Right ventricle myocardium inferior (tissue), 1 donor: Measurements from ENCODE around the gene MACF1. TPM values are rescaled to one million over a fixed set of nuclear protein-coding genes. Genes with fewer than 3 reads are reported as not detected.

Source experiments
- ATAC-seq: fragments of 200-7000 bp; cut with Tn5 transposase; one replicate; pipeline ENCODE4 v1.9.1; 2020; ENCODE audit warnings: mild to moderate bottlenecking, moderate library complexity
- DNase-seq: peaks from one replicate; pipeline ENCODE4 v3.0.0; 2021; ENCODE audit errors: missing footprints
- intact Hi-C: fragments of 100-400 bp; cut with DNase I; formaldehyde crosslinking; loops from one replicate; pipeline ENCODE4 v1.11.0; 2022
- total RNA-seq: library from RNA; stranded (reverse); fragmentation: NEBNext Ultra II Directional; extraction: Animal tissue kit (Norgen Biotek cat#: 25700); gene quantifications from one replicate; pipeline ENCODE4 v1.2.1, GENCODE V29; 2021
- donor health status: DM: no; HTN: yes; CAD: no; lungs with severe emphysema.

MACF1 gene
- total RNA-seq, 1 donor from 2014 or later: 217 TPM

GRCh38 chr1:39275836-39276507, 71.5 kb downstream of the MACF1 start:
- intact Hi-C loops: no loop called here
- ATAC-seq: no peak
- DNase-seq: no peak

GRCh38 chr1:39277879-39278278, 73.4 kb downstream of the MACF1 start:
- DNase-seq (no peak), ATAC-seq (no peak)
- intact Hi-C loops: no loop called here

GRCh38 chr1:39282537-39283216, 78.2 kb downstream of the MACF1 start:
- DNase-seq (no peak), ATAC-seq (no peak)
- intact Hi-C loops: no loop called here

- intact Hi-C loops: no loop called here
- no peak for DNase-seq
- no peak for ATAC-seq
Observed at GRCh38 chr1:39283858-39284257, 79.4 kb downstream of the MACF1 start.

- DNase-seq (no peak), ATAC-seq (no peak)
- intact Hi-C loops: no loop called here
Observed at GRCh38 chr1:39287541-39287940, 83.0 kb downstream of the MACF1 start.

GRCh38 chr1:39288735-39289465, 84.4 kb downstream of the MACF1 start:
- no peak for ATAC-seq
- intact Hi-C loops: no loop called here
- no peak for DNase-seq

- ATAC-seq (no peak), DNase-seq (no peak)
- intact Hi-C loops: no loop called here
Observed at GRCh38 chr1:39292401-39292800, 87.9 kb downstream of the MACF1 start.

GRCh38 chr1:39293375-39294070, 89.0 kb downstream of the MACF1 start:
- no peak for DNase-seq
- ATAC-seq: no peak
- intact Hi-C loops: no loop called here

- peak; percentile 90 for ATAC-seq
Observed at GRCh38 chr1:39294531-39294930, 90.0 kb downstream of the MACF1 start.

GRCh38 chr1:39295901-39296300, 91.4 kb downstream of the MACF1 start:
- intact Hi-C loops: loop anchor here (5.0 kb wide), 1 partner anchor 151 kb away; no protein-coding TSS in a partner anchor
- no peak for DNase-seq
- ATAC-seq: no peak

More at GRCh38 chr1:39294531-39294930, 90.0 kb downstream of the MACF1 start:
- intact Hi-C loops: no loop called here
- no peak for DNase-seq

- intact Hi-C loops: loop anchor here (5.0 kb wide), 1 partner anchor 150 kb away; no protein-coding TSS in a partner anchor
- ATAC-seq (no peak), DNase-seq (no peak)
Observed at GRCh38 chr1:39297551-39297950, 93.1 kb downstream of the MACF1 start.

GRCh38 chr1:39301606-39302005, 97.1 kb downstream of the MACF1 start:
- intact Hi-C loops: no loop called here
- no peak for DNase-seq
- no peak for ATAC-seq

GRCh38 chr1:39305555-39305954, 101.1 kb downstream of the MACF1 start:
- intact Hi-C loops: no loop called here
- DNase-seq: no peak
- no peak for ATAC-seq

GRCh38 chr1:39310015-39310414, 105.5 kb downstream of the MACF1 start:
- ATAC-seq: no peak
- no peak for DNase-seq
- intact Hi-C loops: no loop called here

GRCh38 chr1:39310691-39311090, 106.2 kb downstream of the MACF1 start:
- no peak for ATAC-seq
- no peak for DNase-seq
- intact Hi-C loops: no loop called here

GRCh38 chr1:39317111-39317510, 112.6 kb downstream of the MACF1 start:
- ATAC-seq (no peak), DNase-seq (no peak)
- intact Hi-C loops: no loop called here

- DNase-seq (no peak), ATAC-seq (no peak)
- intact Hi-C loops: no loop called here
Observed at GRCh38 chr1:39317910-39318633, 113.6 kb downstream of the MACF1 start.

- intact Hi-C loops: no loop called here
- DNase-seq (no peak), ATAC-seq (no peak)
Observed at GRCh38 chr1:39321979-39322378, 117.5 kb downstream of the MACF1 start.

- intact Hi-C loops: no loop called here
- no peak for ATAC-seq
Observed at GRCh38 chr1:39322431-39322830, 117.9 kb downstream of the MACF1 start.

More at GRCh38 chr1:39322431-39322830, 117.9 kb downstream of the MACF1 start:
- no peak for DNase-seq
